HEK293 (cell line): ENCODE data around the gene TMEM91.

Experiments used
- FEZF1 ChIP-seq: fragments of 450-650 bp; formaldehyde crosslinking; IDR thresholded peaks from 2 replicates; pipeline ENCODE4 v1.5.1; 2016; ENCODE audit warnings: missing biosample characterization, missing genetic modification characterization
- GLIS1 ChIP-seq: fragments of 450-650 bp; formaldehyde crosslinking; IDR thresholded peaks from 2 replicates; pipeline ENCODE4 v1.5.1; 2016; ENCODE audit warnings: missing biosample characterization, missing genetic modification characterization
- HOXD13 ChIP-seq: sonication (generic); formaldehyde crosslinking; IDR thresholded peaks from 2 replicates; pipeline ENCODE4 v1.8.0; 2022; ENCODE audit warnings: missing genetic modification reagents, borderline replicate concordance
- KLF16 ChIP-seq: fragments of 450-650 bp; formaldehyde crosslinking; IDR thresholded peaks from 2 replicates; pipeline ENCODE4 v1.5.1; 2017; ENCODE audit warnings: missing biosample characterization, missing genetic modification characterization
- KLF7 ChIP-seq: fragments of 450-650 bp; formaldehyde crosslinking; IDR thresholded peaks from 2 replicates; pipeline ENCODE4 v1.5.1; 2016; ENCODE audit warnings: missing biosample characterization, missing genetic modification characterization, borderline replicate concordance
- SP7 ChIP-seq: fragments of 450-650 bp; formaldehyde crosslinking; IDR thresholded peaks from 2 replicates; pipeline ENCODE4 v1.5.1; 2016; ENCODE audit warnings: missing biosample characterization, missing genetic modification characterization
- ZBTB11 ChIP-seq: fragments of 450-650 bp; formaldehyde crosslinking; conservative IDR thresholded peaks from 2 replicates; pipeline ENCODE4 v1.5.1; 2016; ENCODE audit warnings: low read depth, missing biosample characterization, missing genetic modification characterization
- ZNF146 ChIP-seq: fragments of 450-650 bp; formaldehyde crosslinking; IDR thresholded peaks from 2 replicates; pipeline ENCODE4 v1.5.1; 2016; ENCODE audit warnings: missing biosample characterization, missing genetic modification characterization
- ZNF155 ChIP-seq: fragments of 450-650 bp; formaldehyde crosslinking; IDR thresholded peaks from 2 replicates; pipeline ENCODE4 v1.5.1; 2016; ENCODE audit warnings: missing biosample characterization, missing genetic modification characterization
- ZNF335 ChIP-seq: fragments of 450-650 bp; formaldehyde crosslinking; conservative IDR thresholded peaks from 2 replicates; pipeline ENCODE4 v1.5.1; 2016; ENCODE audit warnings: missing biosample characterization, missing genetic modification characterization
- ZNF391 ChIP-seq: fragments of 450-650 bp; formaldehyde crosslinking; IDR thresholded peaks from 2 replicates; pipeline ENCODE4 v1.5.1; 2016; ENCODE audit warnings: low read depth, missing biosample characterization, missing genetic modification characterization, borderline replicate concordance
- ZNF394 ChIP-seq: fragments of 450-650 bp; formaldehyde crosslinking; IDR thresholded peaks from 2 replicates; pipeline ENCODE4 v1.5.1; 2016; ENCODE audit warnings: missing biosample characterization, missing genetic modification characterization, mild to moderate bottlenecking, moderate library complexity, borderline replicate concordance
- ZNF423 ChIP-seq: fragments of 450-650 bp; formaldehyde crosslinking; IDR thresholded peaks from 2 replicates; pipeline ENCODE4 v1.5.1; 2016; ENCODE audit warnings: missing biosample characterization, missing genetic modification characterization
- ZNF561 ChIP-seq: fragments of 450-650 bp; IDR thresholded peaks from 2 replicates; pipeline ENCODE4 v1.5.1; 2018; ENCODE audit warnings: missing biosample characterization, missing genetic modification characterization, borderline replicate concordance
- ZNF629 ChIP-seq: fragments of 450-650 bp; formaldehyde crosslinking; IDR thresholded peaks from 2 replicates; pipeline ENCODE4 v1.5.1; 2017; ENCODE audit warnings: missing biosample characterization, missing genetic modification characterization
- ZNF645 ChIP-seq: fragments of 450-650 bp; formaldehyde crosslinking; IDR thresholded peaks from 2 replicates; pipeline ENCODE4; 2016; ENCODE audit warnings: missing biosample characterization, missing genetic modification characterization
- TF ChIP-seq, protein P1 (sequence below): fragments of 450-650 bp; formaldehyde crosslinking; IDR thresholded peaks from 2 replicates; pipeline ENCODE4 v1.5.1; 2016; ENCODE audit warnings: missing biosample characterization, missing genetic modification characterization
- TF ChIP-seq, protein P2 (sequence below): fragments of 450-650 bp; formaldehyde crosslinking; IDR thresholded peaks from 2 replicates; pipeline ENCODE4 v1.5.1; 2016; ENCODE audit warnings: missing biosample characterization, missing genetic modification characterization
- TF ChIP-seq, protein P3 (sequence below): fragments of 450-650 bp; formaldehyde crosslinking; IDR thresholded peaks from 2 replicates; pipeline ENCODE4 v1.5.1; 2016; ENCODE audit warnings: missing biosample characterization, missing genetic modification characterization
- TF ChIP-seq, protein P4 (sequence below): fragments of 450-650 bp; formaldehyde crosslinking; IDR thresholded peaks from 2 replicates; pipeline ENCODE4 v1.5.1; 2016; ENCODE audit warnings: missing biosample characterization, missing genetic modification characterization

Gene TMEM91

DNA sequence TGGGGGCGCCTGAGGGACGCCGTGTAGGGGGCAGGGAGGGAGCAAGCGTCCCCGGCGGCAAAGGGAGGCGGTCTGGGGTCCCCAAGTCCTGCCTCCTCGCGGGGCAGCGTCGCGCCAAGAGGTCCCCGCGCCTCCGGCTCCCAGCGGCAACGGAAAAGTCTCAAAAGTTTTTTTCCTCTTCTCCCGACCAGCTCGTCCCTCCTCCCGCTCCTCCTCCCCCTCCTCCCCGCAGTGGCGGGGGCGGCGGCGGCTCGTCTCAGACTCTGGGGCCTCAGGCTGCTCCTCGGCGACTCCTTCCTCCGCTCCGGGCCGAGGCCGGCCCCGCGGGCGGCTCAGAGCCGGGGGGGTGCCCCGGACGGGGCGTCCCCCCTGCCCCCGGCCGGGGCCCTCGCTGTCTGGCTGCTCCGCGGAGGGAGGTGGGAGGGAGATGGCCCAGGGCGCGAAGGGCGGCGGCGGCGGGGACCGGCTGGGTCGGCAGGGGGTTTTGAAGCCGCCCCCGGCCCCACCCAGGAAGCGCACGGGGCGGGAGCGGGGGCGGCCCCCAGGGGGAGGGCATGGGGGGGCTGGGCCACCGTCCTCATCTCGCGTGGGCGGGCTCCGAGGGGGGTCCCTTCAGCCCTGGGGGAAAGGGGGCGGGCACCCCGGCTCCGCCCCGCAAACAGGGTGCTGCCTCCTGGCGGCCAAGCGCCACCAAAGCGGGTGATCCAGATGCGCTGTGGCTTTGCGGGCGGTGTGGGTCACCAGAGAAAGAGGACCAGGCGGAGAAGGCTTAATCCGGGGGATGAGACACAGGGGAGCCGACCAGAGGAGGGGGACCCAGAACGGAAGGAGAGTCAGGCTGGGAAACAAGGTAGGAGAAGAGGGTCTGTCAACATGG is 22.6 kb upstream of the TMEM91 start, which contains the start of gene TGFB1 (continued):
- TF ChIP-seq ZBTB11 (tag by site-specific recombination) (no peak), ZNF146 (tag by site-specific recombination) (no peak), HOXD13 (no peak), SP7 (tag by site-specific recombination) (peak; percentile 78), ZNF645 (tag by site-specific recombination) (no peak), FEZF1 (tag by site-specific recombination) (no peak), GLIS1 (tag by site-specific recombination) (peak; percentile 95), ZNF561 (tag by site-specific recombination) (peak; percentile 77; the same call in 1 of the 2 replicates), ZNF423 (peak; percentile 78), ZNF629 (no peak), ZNF394 (tag by site-specific recombination) (0 out of 2 replicates have a peak, but pooled peaks have one; percentile 6), KLF7 (tag by site-specific recombination) (peak; percentile 67; the same call in 1 of the 2 replicates), ZNF155 (tag by site-specific recombination) (no peak), ZNF335 (tag by site-specific recombination) (peak; percentile 76), KLF16 (tag by site-specific recombination) (peak; percentile 92), ZNF391 (no peak)
- TF ChIP-seq, protein P1, sequence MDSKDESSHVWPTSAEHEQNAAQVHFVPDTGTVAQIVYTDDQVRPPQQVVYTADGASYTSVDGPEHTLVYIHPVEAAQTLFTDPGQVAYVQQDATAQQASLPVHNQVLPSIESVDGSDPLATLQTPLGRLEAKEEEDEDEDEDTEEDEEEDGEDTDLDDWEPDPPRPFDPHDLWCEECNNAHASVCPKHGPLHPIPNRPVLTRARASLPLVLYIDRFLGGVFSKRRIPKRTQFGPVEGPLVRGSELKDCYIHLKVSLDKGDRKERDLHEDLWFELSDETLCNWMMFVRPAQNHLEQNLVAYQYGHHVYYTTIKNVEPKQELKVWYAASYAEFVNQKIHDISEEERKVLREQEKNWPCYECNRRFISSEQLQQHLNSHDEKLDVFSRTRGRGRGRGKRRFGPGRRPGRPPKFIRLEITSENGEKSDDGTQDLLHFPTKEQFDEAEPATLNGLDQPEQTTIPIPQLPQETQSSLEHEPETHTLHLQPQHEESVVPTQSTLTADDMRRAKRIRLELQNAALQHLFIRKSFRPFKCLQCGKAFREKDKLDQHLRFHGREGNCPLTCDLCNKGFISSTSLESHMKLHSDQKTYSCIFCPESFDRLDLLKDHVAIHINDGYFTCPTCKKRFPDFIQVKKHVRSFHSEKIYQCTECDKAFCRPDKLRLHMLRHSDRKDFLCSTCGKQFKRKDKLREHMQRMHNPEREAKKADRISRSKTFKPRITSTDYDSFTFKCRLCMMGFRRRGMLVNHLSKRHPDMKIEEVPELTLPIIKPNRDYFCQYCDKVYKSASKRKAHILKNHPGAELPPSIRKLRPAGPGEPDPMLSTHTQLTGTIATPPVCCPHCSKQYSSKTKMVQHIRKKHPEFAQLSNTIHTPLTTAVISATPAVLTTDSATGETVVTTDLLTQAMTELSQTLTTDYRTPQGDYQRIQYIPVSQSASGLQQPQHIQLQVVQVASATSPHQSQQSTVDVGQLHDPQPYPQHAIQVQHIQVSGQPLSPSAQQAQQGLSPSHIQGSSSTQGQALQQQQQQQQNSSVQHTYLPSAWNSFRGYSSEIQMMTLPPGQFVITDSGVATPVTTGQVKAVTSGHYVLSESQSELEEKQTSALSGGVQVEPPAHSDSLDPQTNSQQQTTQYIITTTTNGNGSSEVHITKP, result no peak
- TF ChIP-seq, protein P2, sequence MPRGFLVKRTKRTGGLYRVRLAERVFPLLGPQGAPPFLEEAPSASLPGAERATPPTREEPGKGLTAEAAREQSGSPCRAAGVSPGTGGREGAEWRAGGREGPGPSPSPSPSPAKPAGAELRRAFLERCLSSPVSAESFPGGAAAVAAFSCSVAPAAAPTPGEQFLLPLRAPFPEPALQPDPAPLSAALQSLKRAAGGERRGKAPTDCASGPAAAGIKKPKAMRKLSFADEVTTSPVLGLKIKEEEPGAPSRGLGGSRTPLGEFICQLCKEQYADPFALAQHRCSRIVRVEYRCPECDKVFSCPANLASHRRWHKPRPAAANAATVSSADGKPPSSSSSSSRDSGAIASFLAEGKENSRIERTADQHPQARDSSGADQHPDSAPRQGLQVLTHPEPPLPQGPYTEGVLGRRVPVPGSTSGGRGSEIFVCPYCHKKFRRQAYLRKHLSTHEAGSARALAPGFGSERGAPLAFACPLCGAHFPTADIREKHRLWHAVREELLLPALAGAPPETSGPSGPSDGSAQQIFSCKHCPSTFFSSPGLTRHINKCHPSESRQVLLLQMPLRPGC (tag by site-specific recombination), result no peak
- TF ChIP-seq, protein P3, sequence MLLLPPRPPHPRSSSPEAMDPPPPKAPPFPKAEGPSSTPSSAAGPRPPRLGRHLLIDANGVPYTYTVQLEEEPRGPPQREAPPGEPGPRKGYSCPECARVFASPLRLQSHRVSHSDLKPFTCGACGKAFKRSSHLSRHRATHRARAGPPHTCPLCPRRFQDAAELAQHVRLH (tag by site-specific recombination), result no peak
- TF ChIP-seq, protein P4, sequence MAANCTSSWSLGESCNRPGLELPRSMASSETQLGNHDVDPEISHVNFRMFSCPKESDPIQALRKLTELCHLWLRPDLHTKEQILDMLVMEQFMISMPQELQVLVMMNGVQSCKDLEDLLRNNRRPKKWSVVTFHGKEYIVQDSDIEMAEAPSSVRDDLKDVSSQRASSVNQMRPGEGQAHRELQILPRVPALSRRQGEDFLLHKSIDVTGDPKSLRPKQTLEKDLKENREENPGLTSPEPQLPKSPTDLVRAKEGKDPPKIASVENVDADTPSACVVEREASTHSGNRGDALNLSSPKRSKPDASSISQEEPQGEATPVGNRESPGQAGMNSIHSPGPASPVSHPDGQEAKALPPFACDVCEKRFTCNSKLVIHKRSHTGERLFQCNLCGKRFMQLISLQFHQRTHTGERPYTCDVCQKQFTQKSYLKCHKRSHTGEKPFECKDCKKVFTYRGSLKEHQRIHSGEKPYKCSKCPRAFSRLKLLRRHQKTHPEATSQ, result no peak
